DMS 273 (cell line): Measurements from ENCODE around the gene FAM120A.

Experiments
- DNase-seq: peaks from one replicate; lab custom pipeline; 2025; ENCODE audit not compliant: unreplicated experiment; lab: John Stamatoyannopoulos, UW

FAM120A gene

DNA sequence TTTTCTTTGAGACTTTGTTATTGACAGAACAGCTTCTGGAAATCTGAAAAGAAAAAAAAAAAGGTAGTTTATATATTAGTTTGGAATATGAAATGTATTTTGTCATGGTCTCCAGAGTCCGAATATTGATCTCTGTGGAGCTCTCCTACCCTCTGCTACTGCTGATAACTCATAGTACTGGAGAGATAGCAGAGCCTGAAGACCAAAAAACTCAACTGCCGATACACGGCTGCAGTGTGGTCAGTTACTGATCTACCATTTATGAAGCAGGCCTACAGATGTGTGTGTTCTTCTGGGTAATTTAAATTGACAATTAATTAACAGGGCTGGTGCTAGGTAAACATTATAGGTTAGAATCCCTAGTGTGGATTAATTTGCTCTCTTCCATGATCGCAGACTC is 3.8 kb upstream of the FAM120A start:
- DNase-seq, result no peak

DNA sequence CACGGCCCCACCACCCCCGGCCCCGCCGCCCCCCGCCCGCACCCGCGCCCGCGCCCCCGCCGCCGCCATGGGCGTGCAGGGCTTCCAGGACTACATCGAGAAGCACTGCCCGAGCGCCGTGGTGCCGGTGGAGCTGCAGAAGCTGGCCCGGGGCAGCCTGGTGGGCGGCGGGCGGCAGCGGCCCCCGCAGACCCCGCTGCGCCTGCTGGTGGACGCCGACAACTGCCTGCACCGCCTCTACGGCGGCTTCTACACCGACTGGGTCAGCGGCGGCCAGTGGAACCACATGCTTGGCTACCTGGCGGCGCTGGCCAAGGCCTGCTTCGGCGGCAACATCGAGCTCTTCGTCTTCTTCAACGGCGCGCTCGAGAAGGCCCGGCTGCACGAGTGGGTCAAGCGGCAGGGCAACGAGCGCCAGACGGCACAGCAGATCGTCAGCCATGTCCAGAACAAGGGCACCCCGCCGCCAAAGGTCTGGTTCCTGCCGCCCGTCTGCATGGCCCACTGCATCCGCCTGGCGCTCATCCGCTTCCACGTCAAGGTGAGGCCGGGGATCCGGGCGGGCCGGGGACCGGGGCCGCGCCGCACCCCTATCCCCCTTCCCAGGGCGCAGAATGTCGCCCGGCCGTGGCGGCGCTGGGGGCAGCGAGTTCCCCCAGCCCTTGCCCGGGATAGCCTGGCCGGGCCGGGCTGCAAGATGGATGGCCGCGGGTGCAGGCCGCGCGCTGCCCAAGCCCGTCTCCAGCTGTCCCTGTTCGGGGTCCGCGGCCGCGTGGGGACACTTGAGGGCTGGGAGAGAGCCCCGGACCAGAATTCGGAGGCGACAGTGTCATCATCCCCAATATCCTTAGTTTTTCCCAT is 594 bp downstream of the FAM120A start:
- DNase-seq, result peak; percentile 62

DNA sequence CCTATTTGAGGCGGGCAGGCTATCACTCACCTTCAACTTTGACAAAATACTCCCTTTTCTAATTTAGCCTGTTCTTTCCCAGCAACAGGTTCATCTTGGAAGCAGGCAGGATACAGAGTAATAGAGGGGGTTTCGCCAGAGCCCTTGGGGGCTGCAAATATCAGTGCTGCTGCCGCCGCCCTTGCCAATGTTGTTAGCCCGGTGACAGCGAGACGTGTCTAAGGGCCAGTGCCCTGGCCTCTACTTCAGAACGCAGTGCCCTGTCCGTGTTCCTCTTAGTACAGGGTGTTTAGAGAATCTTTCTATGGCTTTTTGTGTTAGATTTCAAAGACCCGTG is 1.2 kb downstream of the FAM120A start:
- DNase-seq, result peak; percentile 67

DNA sequence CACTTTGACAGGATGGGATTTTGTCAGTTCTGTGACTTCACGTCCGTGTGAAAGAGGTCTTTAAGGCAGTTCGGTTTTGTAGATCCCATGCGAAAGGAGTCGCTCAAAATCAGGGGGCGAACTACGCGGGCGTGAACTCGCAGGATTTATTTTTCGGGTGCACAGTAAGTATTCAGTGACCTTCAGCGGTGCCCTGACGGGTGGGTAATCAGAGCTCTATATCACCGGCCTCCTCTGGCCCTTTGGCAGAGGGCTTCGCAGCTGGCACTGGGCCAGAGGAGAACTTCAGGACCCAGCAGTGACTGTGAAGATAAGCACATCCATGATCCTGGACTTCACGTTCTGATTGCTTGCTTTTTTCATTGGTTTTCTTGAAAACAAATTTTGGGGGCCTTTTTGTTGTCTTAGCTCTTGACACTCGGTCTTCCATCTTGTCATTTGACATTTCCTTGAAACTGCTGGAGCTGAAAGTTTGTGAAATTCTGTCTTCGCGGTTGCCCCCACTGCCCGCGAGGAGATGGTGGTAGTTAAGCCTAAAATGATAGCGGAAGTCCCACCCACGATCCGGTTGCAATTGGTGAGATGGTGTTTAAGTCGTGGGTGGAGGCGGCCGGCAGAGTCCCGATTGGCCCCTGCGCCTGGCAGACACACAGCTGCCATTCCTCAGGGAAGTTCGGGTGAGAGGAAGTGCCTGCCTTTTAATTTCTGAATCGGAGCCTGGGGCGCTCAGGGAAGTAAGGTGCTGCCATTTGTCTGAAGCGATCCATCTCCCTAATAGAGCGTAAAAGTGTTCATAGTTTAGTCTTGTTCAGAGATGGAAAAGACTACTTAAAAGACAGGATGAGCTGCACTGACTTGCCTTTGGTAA is 1.8 kb downstream of the FAM120A start, which contains the start of gene FAM120AOS:
Gene FAM120AOS, minus strand, starts transcription at position 535 of the 868 bp plus-strand sequence. CDS start 872 bp downstream, outside the sequence.
- peak; percentile 96 for DNase-seq

DNA sequence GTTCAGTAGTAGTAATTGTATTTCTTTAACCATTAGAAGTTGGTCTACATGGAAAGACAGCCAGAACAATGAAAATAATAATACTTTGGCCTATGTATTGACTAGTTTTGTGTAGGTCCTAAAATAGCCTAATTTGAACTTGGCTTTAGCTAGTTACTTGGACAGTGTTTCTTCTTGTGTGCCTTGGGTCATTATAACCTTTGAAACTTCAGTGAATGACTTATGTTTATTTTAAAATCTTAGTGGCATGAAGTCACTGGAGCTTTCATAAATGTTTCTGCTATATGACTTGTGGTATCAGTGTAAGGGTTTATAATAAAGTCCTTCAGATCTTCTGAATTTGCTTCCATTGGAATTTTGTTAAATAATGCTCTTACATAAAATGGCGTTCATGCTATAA is 4.5 kb downstream of the FAM120A start:
- DNase-seq, result no peak

DNA sequence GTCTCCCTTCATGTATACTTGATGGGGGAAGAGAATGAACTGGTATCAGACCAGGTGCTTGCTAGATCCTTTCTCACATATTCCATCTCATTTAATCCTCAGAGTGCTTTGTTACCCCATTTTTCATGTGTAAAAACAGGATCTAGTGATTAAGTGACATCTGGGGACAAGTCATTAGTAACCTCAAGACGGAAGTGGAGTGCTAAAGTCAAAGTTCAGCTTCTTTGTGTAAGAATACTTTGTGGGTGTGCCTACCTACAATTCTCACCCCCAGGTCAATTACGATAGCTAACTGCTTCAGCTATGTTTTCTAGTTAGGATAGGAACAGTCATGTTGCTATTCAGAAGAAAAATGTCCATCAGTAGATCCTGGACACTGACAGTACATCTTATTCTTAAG is 5.0 kb downstream of the FAM120A start:
- DNase-seq, result no peak

DNA sequence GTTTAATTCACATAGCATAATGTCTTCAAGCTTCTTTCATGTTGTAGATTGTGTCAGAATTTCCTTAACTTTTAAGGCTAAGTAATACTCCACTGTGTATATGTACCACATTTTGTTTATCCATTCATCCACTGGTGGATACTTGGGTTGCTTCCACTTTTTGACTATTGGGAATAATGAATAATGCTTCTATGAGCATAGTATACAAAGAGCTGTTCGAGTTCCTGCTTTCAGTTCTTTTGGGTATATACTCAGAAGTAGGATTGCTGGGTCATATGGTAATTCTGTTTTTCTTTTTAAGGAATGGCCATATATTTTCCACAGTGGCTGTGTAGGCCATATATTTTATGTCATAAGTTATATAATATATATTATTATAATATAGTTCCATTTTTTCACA is 5.5 kb downstream of the FAM120A start:
- no peak for DNase-seq

DNA sequence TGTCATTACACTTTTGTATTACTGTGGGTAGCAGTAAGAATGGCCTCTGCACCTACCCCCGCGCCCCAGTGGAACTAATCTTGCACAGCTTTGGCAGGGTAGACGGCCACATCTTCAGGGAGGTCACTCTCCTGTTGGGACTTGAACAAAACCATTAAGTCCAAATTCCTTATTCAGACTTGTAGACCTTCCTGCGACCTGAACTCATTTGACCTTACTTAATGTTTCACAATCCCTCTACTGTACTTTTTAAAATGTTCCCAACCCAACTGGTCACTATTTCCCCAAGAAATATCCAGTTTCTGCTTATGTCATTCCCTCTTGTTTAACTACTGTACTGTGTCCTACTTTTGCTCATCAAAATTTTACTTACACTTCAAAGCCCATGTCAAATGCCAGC is 7.2 kb downstream of the FAM120A start:
- no peak for DNase-seq

DNA sequence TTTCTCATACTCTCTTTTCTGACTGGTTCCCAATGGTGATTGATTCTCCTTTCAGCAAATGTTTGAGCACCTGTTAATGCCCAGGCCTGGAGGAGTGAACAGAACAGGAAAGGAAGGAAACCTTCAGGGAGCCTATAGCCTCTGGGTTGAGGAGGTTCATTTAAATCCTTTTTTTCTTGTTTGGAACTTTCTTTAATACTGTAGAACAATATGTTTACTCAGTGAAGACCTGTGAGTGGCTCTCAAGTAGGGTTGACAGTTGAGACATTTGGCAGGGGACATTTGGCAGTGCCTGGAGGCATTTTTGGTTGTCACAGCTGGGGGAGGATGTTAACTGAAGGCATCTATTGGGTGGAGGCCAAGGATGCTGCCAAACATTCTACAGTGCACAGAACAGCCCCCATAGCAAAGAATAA is 8.0 kb downstream of the FAM120A start:
- DNase-seq, result no peak

DNA sequence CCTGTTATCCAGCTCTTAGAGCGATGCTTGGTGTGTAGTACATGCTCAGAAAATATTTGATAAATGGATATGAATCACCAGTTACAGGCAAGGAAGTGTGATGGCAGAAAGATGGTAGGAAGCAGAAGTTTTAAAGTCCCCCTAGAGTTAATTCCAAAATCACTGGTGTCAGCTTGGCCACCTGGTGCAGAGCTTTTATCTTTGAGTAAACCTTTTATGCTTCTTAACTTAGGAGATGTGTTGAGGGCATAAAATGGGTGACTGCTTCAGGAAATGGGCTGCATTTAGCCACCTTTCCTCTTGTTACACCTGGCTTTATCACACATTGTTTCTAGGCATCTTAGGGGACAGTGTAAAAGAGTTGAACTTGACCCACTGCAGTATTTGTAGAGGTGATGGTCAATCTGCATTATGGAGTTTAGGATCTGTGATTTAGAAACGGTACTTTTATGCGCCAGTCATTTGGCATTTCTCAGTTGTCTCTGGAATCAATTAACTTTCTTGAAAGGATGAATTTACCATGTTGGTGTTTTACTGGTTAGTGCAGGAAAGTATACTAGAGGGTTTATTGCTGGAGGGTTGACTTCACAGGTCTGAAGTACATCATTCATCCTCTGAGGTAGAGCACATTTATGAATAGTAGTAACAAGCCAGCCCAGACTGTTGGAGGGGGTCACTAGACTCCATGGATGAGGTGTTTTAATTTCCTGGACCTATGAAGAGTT is 9.4 kb downstream of the FAM120A start:
- no peak for DNase-seq

DNA sequence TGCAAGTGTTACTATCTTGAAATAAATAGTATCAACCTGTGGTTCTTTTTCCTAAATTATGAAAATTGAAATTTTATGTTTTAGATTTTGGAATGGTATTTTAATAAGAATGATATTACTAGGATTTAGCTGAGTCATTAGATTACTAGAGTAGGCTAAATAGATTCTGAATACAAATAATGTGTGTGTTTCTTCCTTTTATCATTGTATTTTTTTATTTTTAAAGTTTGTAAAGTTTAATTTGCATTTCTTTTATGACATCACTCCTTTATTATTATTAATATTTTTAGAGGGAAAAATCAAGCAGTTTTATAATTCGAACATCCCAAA is 9.9 kb downstream of the FAM120A start:
- DNase-seq, result no peak

DNA sequence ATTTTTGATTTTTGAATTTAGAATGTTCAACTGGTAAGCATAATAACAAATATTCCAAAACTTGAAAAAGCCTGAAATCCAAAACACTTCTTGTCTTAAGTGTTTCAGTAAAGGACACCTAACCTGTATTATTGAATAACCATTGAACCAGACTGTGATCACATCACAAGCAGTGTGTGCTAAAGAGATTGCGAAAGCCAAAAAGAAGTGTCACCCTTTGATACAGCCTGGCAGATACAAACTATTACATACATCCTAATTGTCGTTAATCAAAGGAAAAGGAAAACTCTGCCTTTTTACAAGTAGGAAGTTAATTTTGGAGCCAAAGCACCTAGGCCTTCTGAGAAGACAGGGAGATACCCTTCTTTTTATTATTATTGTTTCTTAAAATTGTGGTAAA is 10.3 kb downstream of the FAM120A start:
- DNase-seq, result no peak

DNA sequence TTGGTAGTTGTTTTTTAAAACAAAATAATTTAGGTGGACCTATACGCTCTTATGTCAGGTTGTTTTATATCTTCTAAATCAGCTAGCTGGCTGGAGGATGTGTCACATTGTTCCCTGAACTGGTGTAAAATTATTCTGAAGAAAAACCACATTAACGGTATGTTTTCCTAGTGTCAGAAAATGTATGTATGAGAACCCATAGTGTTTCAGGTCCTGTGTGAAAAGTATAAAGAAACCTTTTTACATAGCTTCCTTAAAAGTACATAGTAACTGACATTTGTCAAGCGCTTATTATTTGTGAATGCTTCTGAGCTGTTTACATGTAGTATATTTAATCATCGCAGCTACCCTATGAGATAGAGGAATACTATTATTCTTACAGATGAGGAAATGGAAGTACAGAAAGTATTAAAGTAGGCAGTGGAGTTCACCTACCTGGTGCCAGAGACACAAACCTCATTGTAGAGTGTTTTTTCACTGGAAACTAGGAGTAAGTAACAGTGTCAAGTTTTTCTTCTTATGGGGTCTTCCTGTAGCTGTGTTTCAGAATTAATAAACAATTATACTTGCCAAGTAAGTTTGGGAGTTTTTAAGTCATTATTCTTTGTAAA is 12.3 kb downstream of the FAM120A start:
- no peak for DNase-seq

DNA sequence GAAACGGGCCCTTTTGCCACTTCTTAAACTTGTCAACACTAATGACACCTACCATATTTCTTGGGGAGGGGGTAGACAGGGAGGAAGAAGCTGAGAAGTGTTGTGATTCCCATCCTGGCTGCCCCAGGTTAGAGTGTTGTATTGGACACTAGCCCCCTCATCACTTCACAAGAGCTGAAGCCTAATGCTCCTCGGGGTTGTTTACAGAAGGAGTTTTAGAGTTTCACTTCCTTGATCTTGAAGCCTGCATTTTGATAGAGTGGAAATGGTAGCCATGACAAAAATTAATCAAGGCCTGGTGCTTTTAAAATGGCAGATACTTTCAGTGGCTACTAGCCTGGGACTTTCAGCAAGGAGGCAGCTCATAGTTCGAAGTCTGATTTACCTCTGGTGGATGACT is 12.9 kb downstream of the FAM120A start:
- no peak for DNase-seq

DNA sequence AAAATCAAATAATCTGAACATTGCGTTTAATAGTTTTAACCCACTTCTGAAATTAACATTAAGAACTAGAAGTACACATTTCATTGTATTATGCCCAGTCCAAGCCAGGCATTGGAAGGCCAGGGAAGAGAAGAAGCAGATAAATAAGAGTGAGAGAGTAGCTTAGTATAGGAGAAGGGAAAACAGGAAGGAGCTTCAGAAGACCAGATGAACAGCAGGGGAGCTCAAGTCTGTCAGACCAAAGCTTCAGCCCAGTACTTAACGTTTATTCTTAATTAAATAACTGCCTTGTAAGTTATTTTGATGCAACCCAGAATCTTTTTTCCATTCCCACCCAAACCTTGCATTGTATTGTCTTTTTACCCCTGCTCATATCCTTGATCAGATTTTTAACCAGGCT is 13.4 kb downstream of the FAM120A start:
- DNase-seq, result no peak

DNA sequence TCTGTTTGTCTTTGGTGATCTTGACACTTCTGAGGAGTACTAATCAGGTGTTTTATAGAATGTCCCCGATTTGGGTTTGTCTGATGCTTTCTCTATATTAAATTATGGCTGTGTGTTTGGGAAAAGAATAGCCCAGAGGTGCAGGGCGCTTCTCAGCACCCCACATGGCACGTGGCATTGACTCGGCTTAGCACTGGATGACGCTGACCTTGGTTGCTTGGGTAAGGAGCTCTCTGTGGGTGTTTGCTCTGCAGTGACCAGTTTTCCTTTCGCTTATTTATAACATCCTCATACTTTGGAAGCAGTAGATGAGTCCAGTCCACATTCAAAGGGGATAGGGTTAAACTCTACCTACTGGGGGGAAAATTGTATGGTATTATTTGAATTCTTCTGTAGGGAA is 14.4 kb downstream of the FAM120A start:
- no peak for DNase-seq

DNA sequence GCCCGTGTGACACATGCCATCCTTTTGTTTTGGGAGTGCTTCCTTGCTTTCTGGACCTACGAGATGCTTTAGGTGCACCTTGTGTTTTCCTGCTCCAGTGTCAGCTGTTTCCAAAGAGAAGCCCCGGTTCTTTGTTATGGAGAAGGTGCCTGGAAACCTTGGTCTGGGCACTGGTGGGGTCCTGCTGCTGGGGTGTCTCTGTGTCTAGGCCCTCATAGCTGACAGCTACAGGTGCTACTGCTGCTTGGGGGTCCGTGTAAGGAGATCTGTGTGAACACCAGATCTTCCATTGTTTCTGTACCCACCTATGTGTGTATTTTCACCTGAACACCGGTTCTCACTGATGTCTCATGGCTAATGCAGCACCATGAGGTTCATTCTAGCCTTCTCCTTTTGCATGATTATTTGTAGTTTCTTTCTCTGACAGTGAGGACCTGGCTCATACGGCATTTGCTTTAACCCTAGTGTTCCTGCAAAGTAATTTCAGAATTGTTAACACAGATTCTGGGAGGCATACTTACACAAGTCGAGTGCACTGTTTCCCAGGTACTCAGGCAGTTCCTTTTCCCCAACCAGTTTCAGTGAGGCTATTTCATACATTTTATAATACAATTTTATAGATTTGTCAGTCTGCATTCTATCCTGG is 15.1 kb downstream of the FAM120A start:
- DNase-seq, result no peak

DNA sequence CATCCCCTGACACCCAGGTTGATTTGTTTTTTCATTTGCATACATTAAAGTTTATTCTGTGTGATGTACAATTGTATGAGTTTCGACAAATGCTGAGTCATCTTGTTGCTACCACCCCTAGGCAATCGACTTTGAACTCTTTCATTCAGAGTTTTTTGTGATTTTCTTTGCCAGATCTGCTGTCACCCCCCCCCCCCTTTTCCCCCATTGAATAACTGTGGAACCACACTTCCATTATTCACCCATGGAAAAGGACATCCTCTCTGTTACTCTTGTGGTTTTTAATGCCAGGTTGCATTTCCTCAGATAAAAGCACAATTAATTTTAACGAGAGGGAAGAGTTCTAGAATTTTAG is 15.6 kb downstream of the FAM120A start:
- DNase-seq, result no peak

DNA sequence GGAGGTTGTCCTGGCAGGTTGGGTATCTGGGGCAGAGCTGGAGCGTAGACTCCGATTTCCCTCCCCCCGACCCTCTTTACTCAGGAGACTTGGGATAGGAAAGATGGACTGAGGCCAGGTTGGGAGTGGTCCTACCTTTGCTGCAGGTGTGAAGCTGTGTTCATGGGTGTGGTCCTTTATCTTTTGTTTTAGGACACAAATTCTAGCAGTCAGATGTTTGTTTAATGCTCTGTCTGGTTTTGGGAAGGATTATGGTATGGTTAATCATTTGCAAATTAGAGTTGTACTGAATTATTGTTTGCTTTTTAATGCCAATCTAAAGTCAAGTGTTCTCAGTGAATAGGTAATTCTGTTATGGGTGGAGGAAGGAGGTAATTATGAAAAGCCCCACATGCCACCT is 16.0 kb downstream of the FAM120A start:
- no peak for DNase-seq

DNA sequence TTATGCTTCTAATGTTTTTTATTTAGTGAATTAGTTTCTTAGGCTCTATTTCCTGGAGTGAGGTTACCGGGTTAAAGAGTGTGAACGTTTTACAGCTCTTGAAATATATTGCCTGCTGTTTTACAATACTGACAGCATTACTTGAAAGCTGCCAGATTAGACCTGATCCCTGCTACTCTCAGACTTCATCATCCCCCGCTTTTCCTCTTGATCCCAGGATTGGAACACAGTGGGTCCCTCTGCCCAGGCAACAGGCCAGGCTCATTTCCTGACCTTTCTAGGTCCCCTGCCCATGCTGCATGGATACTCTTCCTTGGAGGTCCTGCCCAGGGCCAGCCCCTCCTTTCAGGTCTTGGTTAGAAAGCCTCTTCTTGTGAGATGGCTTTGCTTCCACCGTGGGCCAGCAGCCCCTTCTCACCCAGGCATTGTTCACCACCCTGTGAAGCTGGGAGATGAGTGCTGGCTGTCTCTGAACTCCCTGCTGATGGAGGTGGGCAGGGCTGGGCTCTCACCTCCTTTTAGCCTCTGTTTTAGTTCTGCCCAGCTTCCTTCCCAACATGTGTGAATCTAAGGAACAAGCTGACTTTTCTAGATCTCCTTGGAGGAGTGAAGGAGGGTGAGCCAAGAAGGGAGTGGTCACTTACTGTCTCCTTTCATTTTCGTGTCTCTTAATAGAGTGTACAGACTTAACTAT is 17.4 kb downstream of the FAM120A start:
- DNase-seq, result no peak
